Mucosa of rectum (tissue), 2 donors: ENCODE measurements around the gene CST6.

Experiments used
- H3K27ac ChIP-seq, 2 donors: one replicate each; pipeline ENCODE4 v1.7.0; 2013; ENCODE audit warnings: inconsistent platforms in 2 of 2, low read depth in 2 of 2, low read length in 2 of 2
- H3K27me3 ChIP-seq, 2 donors: one replicate each; pipeline ENCODE4 v1.7.0; 2013; ENCODE audit warnings: low read length in 2 of 2; ENCODE audit not compliant: control insufficient read depth in 2 of 2, insufficient read depth in 2 of 2
- H3K36me3 ChIP-seq, 2 donors: one replicate each; pipeline ENCODE4 v1.7.0; 2013; ENCODE audit warnings: low read length in 2 of 2; ENCODE audit not compliant: control insufficient read depth in 2 of 2, insufficient read depth in 2 of 2
- H3K4me1 ChIP-seq, 2 donors: one replicate each; pipeline ENCODE4 v1.7.0; 2013; ENCODE audit warnings: low read length in 2 of 2, mild to moderate bottlenecking in 1 of 2; ENCODE audit not compliant: control insufficient read depth in 2 of 2, insufficient read depth in 2 of 2
- H3K4me3 ChIP-seq, 2 donors: one replicate each; pipeline ENCODE4 v1.7.0; 2013; ENCODE audit warnings: low read length in 2 of 2
- H3K9ac ChIP-seq, 2 donors: one replicate each; pipeline ENCODE4 v1.7.0; 2013; ENCODE audit warnings: low read length in 2 of 2, low read depth in 1 of 2, mild to moderate bottlenecking in 1 of 2
- H3K9me3 ChIP-seq, 2 donors: one replicate each; pipeline ENCODE4 v1.7.0; 2013; ENCODE audit warnings: low read length in 2 of 2; ENCODE audit not compliant: control insufficient read depth in 2 of 2
- donor health status: healthy.
- donor health status: Normal muscosa, but diverticular disease.

The CST6 gene

DNA sequence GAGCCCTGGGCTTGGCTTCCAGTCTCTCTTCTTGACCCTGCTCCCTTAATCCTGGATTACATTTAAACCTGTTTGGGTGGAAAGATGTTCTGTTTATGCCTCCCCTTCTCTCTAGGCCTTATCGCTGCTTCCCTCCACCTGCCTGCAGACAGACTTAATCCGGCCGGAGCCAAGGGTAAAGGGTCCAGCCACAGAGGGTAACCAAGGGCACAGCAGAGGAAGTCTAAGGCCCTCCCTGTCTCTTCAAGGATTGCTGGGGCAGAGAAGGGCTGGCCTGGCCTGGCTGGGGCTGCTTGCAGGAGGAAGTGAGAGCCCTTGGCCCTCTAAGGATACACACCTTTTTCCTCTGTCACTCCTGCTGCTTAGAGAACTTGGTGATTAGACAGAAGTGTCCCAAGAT lies 35.1 kb downstream of the CST6 start:
- peaks cover 3 to 6% of the 10 kb centered on the region in 2 donors for H3K27me3 ChIP-seq
- H3K4me3 ChIP-seq, result no peak overlapping the region
- no peaks in the 10 kb centered on the region for H3K9me3 ChIP-seq
- peaks cover 9 to 12% of the 10 kb centered on the region in 2 donors for H3K4me1 ChIP-seq
- no peak overlapping the region for H3K9ac ChIP-seq
- no peak overlapping the region for H3K27ac ChIP-seq
- H3K36me3 ChIP-seq, result no peaks in the 10 kb centered on the region

DNA sequence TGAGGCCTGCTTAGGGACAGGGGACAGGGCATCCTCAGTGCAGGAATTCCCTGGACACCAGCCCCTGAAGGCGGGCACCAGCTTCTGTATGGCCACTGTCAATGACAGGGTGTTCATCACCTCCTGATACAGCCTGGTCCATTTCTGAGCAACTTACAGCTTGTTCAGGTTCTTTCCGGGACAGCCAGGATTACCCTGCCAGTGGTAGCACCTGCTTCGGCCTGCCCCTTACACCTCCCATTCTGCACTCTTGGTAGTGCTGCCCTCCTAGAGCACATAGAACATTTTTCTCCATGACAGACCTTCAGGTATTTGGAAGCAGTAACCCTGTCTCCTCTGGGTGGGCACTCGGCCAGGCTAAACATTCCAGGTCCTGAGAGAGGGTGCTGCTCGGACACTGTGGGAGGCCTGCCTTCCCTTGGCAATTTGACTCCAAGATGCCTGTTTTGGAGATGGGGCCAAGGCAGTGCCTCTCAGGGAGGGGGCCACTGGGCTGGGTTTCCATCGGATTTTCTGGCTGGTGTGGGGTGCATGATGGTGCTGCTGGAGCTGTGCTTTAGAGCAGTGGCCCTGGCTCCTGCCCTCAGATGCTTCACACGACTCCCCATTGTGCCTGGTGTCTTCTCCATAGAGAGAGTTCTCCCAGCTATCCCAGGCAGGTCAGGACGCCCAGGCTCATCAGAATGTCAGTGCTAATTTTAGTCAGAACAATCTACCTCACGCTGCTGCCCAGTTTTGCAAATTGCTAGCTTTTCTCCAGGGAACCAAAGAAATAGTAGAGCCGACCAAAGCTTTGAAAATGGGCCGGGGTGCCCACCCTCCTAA lies 35.9 kb downstream of the CST6 start:
- no peak overlapping the region for H3K4me3 ChIP-seq

DNA sequence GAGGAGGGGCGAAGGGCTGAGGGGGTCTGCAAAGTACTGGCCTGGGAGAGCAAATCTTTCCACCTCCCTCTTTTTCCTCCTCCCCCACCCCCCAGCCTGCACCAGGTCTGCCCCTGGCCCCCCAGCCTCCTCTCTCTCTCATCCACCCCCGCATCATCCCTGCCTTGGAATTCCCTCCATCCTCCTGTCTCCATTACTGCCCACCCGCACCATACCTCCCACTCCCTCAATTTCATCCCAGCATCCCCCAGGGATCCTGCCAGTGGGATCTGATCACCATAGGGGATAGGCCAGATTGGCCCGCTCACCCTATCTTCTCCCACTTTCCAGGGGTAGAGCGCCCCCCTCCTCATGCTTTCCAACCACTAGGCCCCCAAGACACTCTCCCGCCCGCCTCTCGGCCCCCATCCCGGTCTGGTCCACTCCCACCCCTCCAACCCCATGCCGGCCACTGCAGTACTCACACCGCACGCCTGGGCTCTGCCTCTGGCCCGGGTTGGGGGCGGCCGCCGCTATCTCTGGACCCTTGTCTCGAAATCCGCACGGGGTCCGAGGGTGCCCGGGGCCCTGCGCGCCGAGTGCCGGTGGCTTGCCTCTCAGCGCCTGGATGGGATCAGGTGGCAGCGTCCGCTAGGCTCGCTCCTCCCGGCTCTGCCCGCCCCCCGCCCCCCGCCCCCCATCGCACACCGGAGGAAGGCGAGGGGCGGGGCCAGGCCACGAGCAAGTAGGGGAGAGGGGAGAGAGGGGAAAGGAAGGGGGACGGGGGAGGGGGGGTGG lies 36.9 kb downstream of the CST6 start, which contains the start of gene GAL3ST3:
TSS of gene GAL3ST3 (minus strand) at position 615 of the 777 bp plus-strand sequence. CDS start 3,746 bp downstream, outside the sequence.
- Histone ChIP-seq H3K4me1 (peaks cover 18 to 23% of the 10 kb centered on the region in 2 donors), H3K36me3 (no peaks in the 10 kb centered on the region), H3K27ac (no peak within 1 kb of the TSS), H3K27me3 (peaks cover 3 to 6% of the 10 kb centered on the region in 2 donors), H3K9ac (no peak within 1 kb of the TSS), H3K9me3 (no peaks in the 10 kb centered on the region), H3K4me3 (no peak within 1 kb of the TSS)

More for the DNA sequence above, 35.9 kb downstream of the CST6 start:
- Histone ChIP-seq H3K9me3 (no peaks in the 10 kb centered on the region), H3K27me3 (peaks cover 3 to 6% of the 10 kb centered on the region in 2 donors), H3K9ac (no peak overlapping the region), H3K27ac (no peak overlapping the region), H3K4me1 (peaks cover 9 to 14% of the 10 kb centered on the region in 2 donors), H3K36me3 (no peaks in the 10 kb centered on the region)

DNA sequence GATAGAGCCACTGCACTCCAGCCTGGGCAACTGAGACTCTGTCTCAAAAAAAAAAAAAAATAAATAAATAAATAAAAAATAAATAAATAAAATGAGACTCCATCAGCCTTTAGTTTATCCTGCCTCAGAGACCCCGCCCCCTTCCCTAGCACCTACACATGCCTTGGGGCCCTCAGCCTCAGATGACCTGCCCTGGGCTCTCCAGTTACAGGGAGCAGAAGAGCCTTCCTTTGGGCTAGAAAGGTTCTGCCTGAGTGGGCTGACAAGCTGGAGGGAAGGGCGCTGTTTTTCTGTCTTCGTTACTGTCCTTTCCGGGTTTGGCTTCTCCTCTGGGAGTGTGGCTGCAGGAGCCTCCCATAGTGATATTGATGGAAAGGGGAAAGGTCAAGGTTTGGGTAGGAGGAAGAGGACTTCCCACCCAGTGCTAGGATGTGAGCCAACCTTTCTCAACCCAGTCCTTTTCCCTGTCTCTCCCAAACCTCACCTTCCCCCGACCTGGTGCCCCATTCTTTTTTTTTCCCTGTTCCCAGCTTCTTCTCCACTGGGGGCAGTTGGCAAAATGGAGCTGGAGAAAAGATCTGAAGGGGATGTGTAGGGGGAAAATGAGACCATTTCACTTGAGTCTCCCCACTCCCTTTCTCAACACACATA lies 38.9 kb downstream of the CST6 start:
- H3K4me3 ChIP-seq, result peak overlapping the region; percentile 94 to 97
- no peaks in the 10 kb centered on the region for H3K9me3 ChIP-seq
- H3K27me3 ChIP-seq, result peaks cover 3 to 6% of the 10 kb centered on the region in 2 donors
- H3K4me1 ChIP-seq, result peaks cover 18 to 23% of the 10 kb centered on the region in 2 donors
- H3K36me3 ChIP-seq, result peaks cover 11 to 12% of the 10 kb centered on the region in 2 donors
- H3K9ac ChIP-seq, result peak overlapping the region; percentile 83 to 84
- peak overlapping the region; percentile 89 to 92 for H3K27ac ChIP-seq

DNA sequence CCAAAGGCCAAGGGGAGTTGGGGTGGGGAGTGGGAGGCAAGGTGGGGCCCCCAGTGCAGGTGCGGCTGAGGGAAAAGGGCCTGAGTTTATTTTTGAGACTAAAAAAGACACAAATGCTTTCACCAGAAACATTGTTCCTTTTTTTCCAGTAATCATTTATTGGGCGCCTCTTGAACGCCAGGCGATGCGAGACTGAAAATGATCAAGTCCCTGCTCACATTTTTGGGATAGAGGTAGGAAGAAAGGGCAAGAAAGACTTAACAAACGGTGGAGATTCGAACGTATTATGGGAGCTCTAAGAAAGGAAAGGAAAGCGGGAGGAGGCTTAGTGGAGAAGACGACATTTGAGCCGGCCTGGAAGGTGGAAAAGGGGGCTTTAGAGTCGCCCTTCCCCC lies 39.6 kb downstream of the CST6 start:
- Histone ChIP-seq H3K9ac (peak overlapping the region; percentile 83 to 84), H3K27me3 (peaks cover 2 to 3% of the 10 kb centered on the region in 2 donors), H3K4me1 (peaks cover 18 to 23% of the 10 kb centered on the region in 2 donors), H3K27ac (peak overlapping the region; percentile 89 to 92), H3K36me3 (peaks cover 13 to 17% of the 10 kb centered on the region in 2 donors), H3K4me3 (peak overlapping the region; percentile 94 to 97), H3K9me3 (no peaks in the 10 kb centered on the region)

DNA sequence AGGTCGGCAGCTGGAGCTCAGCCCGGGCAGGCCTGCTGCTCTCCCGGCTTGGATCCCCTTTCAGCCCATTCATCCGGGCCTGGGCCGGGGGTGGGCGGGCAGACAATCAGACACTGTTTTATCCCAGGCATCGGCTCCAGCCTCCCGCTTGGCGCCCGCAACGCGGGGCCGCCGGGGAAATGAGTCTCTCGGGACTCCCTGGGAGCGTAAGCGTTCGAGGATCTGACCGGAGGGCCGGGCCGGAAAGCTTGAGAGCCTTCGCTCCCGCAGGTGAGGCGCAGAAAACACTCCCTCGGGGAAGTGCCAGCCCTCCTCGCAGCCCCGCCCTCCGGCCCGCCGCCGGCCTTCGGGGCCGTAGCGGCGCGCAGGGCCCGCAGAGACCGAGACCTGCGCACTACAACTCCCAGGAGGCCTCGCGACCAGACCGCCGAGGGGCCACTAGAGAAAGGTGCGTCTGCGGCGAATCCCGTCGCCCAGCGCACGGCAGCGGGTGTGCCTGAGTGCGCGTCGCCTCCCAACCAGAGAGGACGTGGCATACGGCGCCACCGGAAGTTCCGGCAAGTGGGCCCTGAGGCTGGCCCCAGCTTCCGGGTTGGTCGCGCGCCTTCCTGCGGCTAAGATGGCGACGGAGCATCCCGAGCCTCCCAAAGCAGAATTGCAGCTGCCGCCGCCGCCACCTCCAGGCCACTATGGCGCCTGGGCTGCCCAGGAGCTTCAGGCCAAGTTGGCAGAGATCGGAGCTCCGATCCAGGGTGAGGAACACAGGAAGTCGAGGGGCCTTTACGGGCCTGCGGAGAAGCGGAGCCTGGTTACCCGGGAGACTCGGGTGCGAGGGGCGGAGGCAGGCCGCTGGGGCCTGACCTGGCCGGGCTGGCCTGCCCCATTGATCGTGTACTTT lies 40.2 kb downstream of the CST6 start, which contains the start of gene SF3B2:
TSS of gene SF3B2 (plus strand) at position 599 of the 898 bp plus-strand sequence. CDS start at position 620, 21 bp downstream.
- no peaks in the 10 kb centered on the region for H3K9me3 ChIP-seq
- H3K27ac ChIP-seq, result peak within 1 kb of the TSS; percentile 89 to 92

DNA sequence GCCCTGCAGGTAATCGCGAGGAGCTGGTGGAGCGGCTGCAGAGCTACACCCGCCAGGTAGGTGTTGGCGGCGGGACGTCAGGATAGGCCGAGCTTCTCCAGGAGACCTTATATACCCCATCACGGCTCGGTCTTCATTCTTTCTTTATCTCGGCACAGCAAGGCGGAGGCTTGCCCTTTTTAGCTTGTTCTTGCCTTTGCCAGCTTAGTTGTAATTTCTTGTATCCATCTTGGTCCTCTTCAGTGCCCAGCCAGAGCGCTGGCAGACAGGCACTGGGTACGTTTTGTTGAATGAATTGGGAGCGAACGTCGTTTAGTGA lies 40.8 kb downstream of the CST6 start:
- Histone ChIP-seq H3K4me1 (peaks cover 18 to 23% of the 10 kb centered on the region in 2 donors), H3K4me3 (peak overlapping the region; percentile 94 to 97), H3K27ac (peak overlapping the region; percentile 89 to 92), H3K36me3 (peaks cover 21 to 28% of the 10 kb centered on the region in 2 donors), H3K27me3 (no peaks in the 10 kb centered on the region), H3K9ac (peak overlapping the region; percentile 83 to 89), H3K9me3 (no peaks in the 10 kb centered on the region)

More for the DNA sequence above, 40.2 kb downstream of the CST6 start, which contains the start of gene SF3B2:
- peak within 1 kb of the TSS; percentile 94 to 97 for H3K4me3 ChIP-seq
- peaks cover 18 to 23% of the 10 kb centered on the region in 2 donors for H3K4me1 ChIP-seq
- H3K9ac ChIP-seq, result peak within 1 kb of the TSS; percentile 83 to 89
- H3K36me3 ChIP-seq, result peaks cover 20 to 23% of the 10 kb centered on the region in 2 donors
- H3K27me3 ChIP-seq, result no peaks in the 10 kb centered on the region

DNA sequence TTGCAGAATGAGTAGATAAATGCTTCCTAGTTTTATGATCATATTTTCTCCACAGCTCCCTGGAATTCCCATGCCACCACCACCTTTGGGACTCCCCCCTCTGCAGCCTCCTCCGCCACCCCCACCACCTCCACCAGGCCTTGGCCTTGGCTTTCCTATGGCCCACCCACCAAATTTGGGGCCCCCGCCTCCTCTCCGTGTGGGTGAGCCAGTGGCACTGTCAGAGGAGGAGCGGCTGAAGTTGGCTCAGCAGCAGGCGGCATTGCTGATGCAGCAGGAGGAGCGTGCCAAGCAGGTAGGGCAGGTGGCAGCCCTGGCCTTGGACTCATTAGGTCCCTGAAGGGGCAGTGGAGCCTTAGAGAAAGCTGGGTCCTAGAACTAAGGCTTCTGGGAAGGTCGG lies 43.2 kb downstream of the CST6 start:
- Histone ChIP-seq H3K27me3 (no peaks in the 10 kb centered on the region), H3K9ac (no peak overlapping the region), H3K4me3 (no peak overlapping the region), H3K27ac (no peak overlapping the region), H3K9me3 (no peaks in the 10 kb centered on the region), H3K4me1 (peaks cover 18 to 23% of the 10 kb centered on the region in 2 donors), H3K36me3 (peaks cover 43 to 50% of the 10 kb centered on the region in 2 donors)

DNA sequence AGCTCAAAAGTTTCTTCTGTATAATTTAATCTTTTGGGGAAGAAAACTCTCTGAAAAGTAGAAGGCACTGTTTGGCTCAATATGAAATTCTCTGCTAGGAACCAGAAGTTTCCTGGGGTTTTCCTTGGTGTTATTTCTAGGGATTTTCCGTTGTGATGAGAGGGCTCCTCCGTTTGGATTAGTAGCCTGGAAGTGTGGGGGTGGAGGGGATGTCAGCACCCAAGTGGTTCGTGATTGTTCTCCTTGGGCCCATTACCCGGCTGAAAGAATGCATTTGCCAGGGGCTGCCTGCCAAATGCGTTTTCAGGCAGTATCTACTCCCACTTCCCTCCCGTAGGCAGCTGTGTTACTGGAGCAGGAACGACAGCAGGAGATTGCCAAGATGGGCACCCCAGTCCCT lies 44.7 kb downstream of the CST6 start:
- Histone ChIP-seq H3K27ac (no peak overlapping the region), H3K9ac (no peak overlapping the region), H3K9me3 (no peaks in the 10 kb centered on the region), H3K4me3 (no peak overlapping the region), H3K27me3 (no peaks in the 10 kb centered on the region), H3K36me3 (peaks cover 58 to 65% of the 10 kb centered on the region in 2 donors), H3K4me1 (peaks cover 10 to 15% of the 10 kb centered on the region in 2 donors)
